ENCODE results near the gene TBL2.
"Not testable (repeated sequence)": the region's sequence is repeated elsewhere in the genome, so short reads cannot be mapped to it uniquely, and the experiment has no call there.

TBL2 gene

GRCh38 chr7:73578342-73579128 lies at the start of gene TBL2:
TSS of gene TBL2 (minus strand) at chr7:73578579. CDS start at chr7:73578549, 30 bp downstream.
- peak; percentile 94 for DNase-seq (ENCODE audit: low spot score)

- DNase-seq (ENCODE audit: low spot score): no peak
Measured at GRCh38 chr7:73626814-73627213, 48.4 kb upstream of the TBL2 start.

- no peak for DNase-seq (ENCODE audit: low spot score)
Measured at GRCh38 chr7:73625276-73625675, 46.9 kb upstream of the TBL2 start.

- no peak for DNase-seq (ENCODE audit: low spot score)
Measured at GRCh38 chr7:73624669-73625001, 46.3 kb upstream of the TBL2 start.

GRCh38 chr7:73623798-73624668 lies 45.7 kb upstream of the TBL2 start, which contains the start of gene MLXIPL:
TSS of gene MLXIPL (minus strand) at chr7:73624522. CDS start at chr7:73624492, 30 bp downstream.
- peak; percentile 96 for DNase-seq (ENCODE audit: low spot score)

- peak; percentile 88 for DNase-seq (ENCODE audit: low spot score)
Measured at GRCh38 chr7:73622909-73623797, 44.8 kb upstream of the TBL2 start.

- no peak for DNase-seq (ENCODE audit: low spot score)
Measured at GRCh38 chr7:73622527-73622908, 44.1 kb upstream of the TBL2 start.

- DNase-seq (ENCODE audit: low spot score): no peak
Measured at GRCh38 chr7:73621168-73622063, 43.0 kb upstream of the TBL2 start.

- DNase-seq (ENCODE audit: low spot score): not testable (repeated sequence)
Measured at GRCh38 chr7:73619394-73619793, 41.0 kb upstream of the TBL2 start.

GRCh38 chr7:73618538-73618937 lies 40.2 kb upstream of the TBL2 start:
- no peak for DNase-seq (ENCODE audit: low spot score)

GRCh38 chr7:73617520-73617919 lies 39.1 kb upstream of the TBL2 start:
- not testable (repeated sequence) for DNase-seq (ENCODE audit: low spot score)

- no peak for DNase-seq (ENCODE audit: low spot score)
Measured at GRCh38 chr7:73615886-73616285, 37.5 kb upstream of the TBL2 start.

- not testable (repeated sequence) for DNase-seq (ENCODE audit: low spot score)
Measured at GRCh38 chr7:73614937-73615336, 36.6 kb upstream of the TBL2 start.

- no peak for DNase-seq (ENCODE audit: low spot score)
Measured at GRCh38 chr7:73613954-73614735, 35.8 kb upstream of the TBL2 start.

- DNase-seq (ENCODE audit: low spot score): peak; percentile 74
Measured at GRCh38 chr7:73612598-73613269, 34.4 kb upstream of the TBL2 start.

GRCh38 chr7:73611017-73611555 lies 32.7 kb upstream of the TBL2 start:
- no peak for DNase-seq (ENCODE audit: low spot score)

- DNase-seq (ENCODE audit: low spot score): no peak
Measured at GRCh38 chr7:73610105-73610504, 31.7 kb upstream of the TBL2 start.

GRCh38 chr7:73607692-73607983 lies 29.3 kb upstream of the TBL2 start:
- not testable (repeated sequence) for DNase-seq (ENCODE audit: low spot score)
